A549 (cell line): Measurements from ENCODE around the gene PRUNE2. TPM values are rescaled to one million over a fixed set of nuclear protein-coding genes. Genes with fewer than 3 reads are reported as not detected.

Source experiments
- ATAC-seq, 2 experiments: fragments of 200-7000 bp in 1 of 2; fragments of >200 bp in 1 of 2; cut with Nextera tagmentation in 1 of 2; cut with Tn5 transposase in 1 of 2; 3 replicates each; pipeline versions ENCODE4 v1.8.0 to v1.9.1; 2018 to 2020; ENCODE audit warnings: mild to moderate bottlenecking in 1 of 2, moderate library complexity in 1 of 2
- CTCF ChIA-PET: fragments of 300-600 bp; sonication (Branson Sonifier 250); formaldehyde crosslinking; extraction: SDS; loops from one replicate; lab custom pipeline; 2021; ENCODE audit warnings: antibody characterized with exemption, inconsistent platforms; lab: Yijun Ruan, JAX
- POLR2A ChIA-PET: fragments of 350-600 bp; formaldehyde crosslinking; extraction: SDS; loops from one replicate; lab custom pipeline; 2021; ENCODE audit warnings: antibody characterized with exemption, inconsistent platforms; lab: Yijun Ruan, JAX
- DNase-seq, 2 experiments: peaks; one replicate each; pipeline versions ENCODE4 v3.0.0 to v3.0.0-alpha.2; 2011 to 2016; ENCODE audit warnings: low read depth in 1 of 2, low spot score in 1 of 2
- FAIRE-seq: peaks from 2 replicates; lab custom pipeline; 2011; peaks lifted over from hg19 to GRCh38; lab: Jason Lieb, UNC
- H3K27ac ChIP-seq, 2 experiments: fragments of >200 bp; sonication (Bioruptor Twin); formaldehyde crosslinking; 3 replicates each; pipeline ENCODE4 v1.5.1; 2016 to 2017
- H3K4me1 ChIP-seq: fragments of >200 bp; sonication (Bioruptor Twin); formaldehyde crosslinking; 3 replicates; pipeline ENCODE4 v1.6.1; 2016
- H3K4me2 ChIP-seq: fragments of >200 bp; sonication (Bioruptor Twin); formaldehyde crosslinking; 3 replicates; pipeline ENCODE4 v1.6.1; 2016
- H3K4me3 ChIP-seq: fragments of >200 bp; sonication (Bioruptor Twin); formaldehyde crosslinking; 3 replicates; pipeline ENCODE4 v1.5.1; 2016
- H3K9me3 ChIP-seq: fragments of >200 bp; sonication (Bioruptor Twin); formaldehyde crosslinking; 3 replicates; pipeline ENCODE4 v1.6.1; 2016
- CBX2 ChIP-seq: fragments of 200-600 bp; sonication (generic); IDR thresholded peaks from 2 replicates; pipeline ENCODE4 v1.6.1; 2016; ENCODE audit warnings: low read depth, mild to moderate bottlenecking, borderline replicate concordance
- CBX8 ChIP-seq: fragments of 200-600 bp; sonication (generic); IDR thresholded peaks from 2 replicates; pipeline ENCODE4 v1.6.1; 2016
- CEBPB ChIP-seq, 2 experiments: fragments of >200 bp in 1 of 2; sonication (Bioruptor Twin) in 1 of 2; formaldehyde crosslinking in 1 of 2; IDR thresholded peaks; 2 replicates each; pipeline ENCODE4 v1.6.1; 2012 to 2016
- CHD4 ChIP-seq: fragments of 200-600 bp; sonication (generic); IDR thresholded peaks from 2 replicates; pipeline ENCODE4 v1.6.1; 2016; ENCODE audit warnings: antibody characterized with exemption, mild to moderate bottlenecking, borderline replicate concordance
- CTCF ChIP-seq: fragments of >200 bp; sonication (Bioruptor Twin); formaldehyde crosslinking; IDR thresholded peaks from 3 replicates; pipeline ENCODE4 v1.5.1; 2016
- ESRRA ChIP-seq: fragments of 150-350 bp; IDR thresholded peaks from 2 replicates; pipeline ENCODE4 v1.6.1; 2014; ENCODE audit warnings: mild to moderate bottlenecking, low read length, borderline replicate concordance
- FOSB ChIP-seq: fragments of 250-450 bp; sonication (Bioruptor Pico); IDR thresholded peaks from 2 replicates; pipeline ENCODE4 v1.5.0; 2020; ENCODE audit warnings: mild to moderate bottlenecking, moderate library complexity
- HEYL ChIP-seq: fragments of 250-450 bp; sonication (Bioruptor Pico); IDR thresholded peaks from 2 replicates; pipeline ENCODE4 v1.8.0; 2021; ENCODE audit warnings: mild to moderate bottlenecking, moderate library complexity
- KDM1A ChIP-seq: fragments of 200-600 bp; sonication (generic); IDR thresholded peaks from 2 replicates; pipeline ENCODE4 v1.6.1; 2016; ENCODE audit warnings: low read depth, mild to moderate bottlenecking
- KDM5A ChIP-seq: fragments of 200-600 bp; sonication (generic); IDR thresholded peaks from 2 replicates; pipeline ENCODE4 v1.6.1; 2016; ENCODE audit warnings: antibody characterized with exemption, mild to moderate bottlenecking
- PHF8 ChIP-seq: fragments of 200-600 bp; sonication (generic); IDR thresholded peaks from 2 replicates; pipeline ENCODE4 v1.6.1; 2016; ENCODE audit warnings: low read depth, mild to moderate bottlenecking, antibody characterized with exemption, moderate library complexity, borderline replicate concordance
- POLR2A ChIP-seq: IDR thresholded peaks from 2 replicates; pipeline ENCODE4 v1.6.1; 2012; ENCODE audit warnings: mild to moderate bottlenecking, low read length
- RCOR1 ChIP-seq: fragments of 150-350 bp; IDR thresholded peaks from 2 replicates; pipeline ENCODE4 v1.6.1; 2014; ENCODE audit warnings: antibody characterized with exemption, low read length, low read depth
- SMC3 ChIP-seq: fragments of >200 bp; sonication (Bioruptor Twin); formaldehyde crosslinking; IDR thresholded peaks from 3 replicates; pipeline ENCODE4 v1.6.1; 2018; ENCODE audit warnings: inconsistent platforms
- SREBF2 ChIP-seq: fragments of 450-650 bp; IDR thresholded peaks from 2 replicates; pipeline ENCODE4 v1.6.1; 2014; ENCODE audit warnings: mild to moderate bottlenecking, moderate library complexity
- TP53 ChIP-seq: fragments of 250-450 bp; sonication (Bioruptor Pico); IDR thresholded peaks from 2 replicates; pipeline ENCODE4 v1.5.0; 2021; ENCODE audit warnings: mild to moderate bottlenecking, moderate library complexity
- ZNF302 ChIP-seq: fragments of 250-450 bp; sonication (Bioruptor Pico); IDR thresholded peaks from 2 replicates; pipeline ENCODE4 v1.9.0; 2021; ENCODE audit warnings: inconsistent platforms, mild to moderate bottlenecking, moderate library complexity
- ZSCAN20 ChIP-seq: fragments of 250-450 bp; sonication (Bioruptor Pico); IDR thresholded peaks from 2 replicates; pipeline ENCODE4 v1.8.0; 2022; ENCODE audit warnings: mild to moderate bottlenecking, moderate library complexity
- WGBS: methylation state at CpG from one replicate; pipeline ENCODE4 v1.1.6; 2017; ENCODE audit errors: missing lambda C conversion rate; 5-methylcytosine and 5-hydroxymethylcytosine counted together
- polyA plus RNA-seq, 4 experiments: library from polyadenylated mRNA; depleted of rRNA in 3 of 4; stranded (reverse); fragments of >200 nt; fragmentation: RNase III in 1 of 4; extraction: RNeasy Plus Mini Kit Qiagen cat#74134 plus additional on column Dnase treatment in 1 of 4; gene quantifications; 2 replicates in 3 of 4; 3 replicates in 1 of 4; pipeline ENCODE4 v1.2.3, GENCODE V29; 2011 to 2017
- TF ChIP-seq, protein P1 (sequence below): IDR thresholded peaks from 2 replicates; pipeline ENCODE4 v1.6.1; 2012
- TF ChIP-seq, protein P2 (sequence below): fragments of 250-450 bp; sonication (Bioruptor Pico); IDR thresholded peaks from 2 replicates; pipeline ENCODE4 v1.5.0; 2021; ENCODE audit warnings: mild to moderate bottlenecking, moderate library complexity, borderline replicate concordance
- TF ChIP-seq, protein P3 (sequence below): fragments of >200 bp; sonication (Bioruptor Twin); formaldehyde crosslinking; IDR thresholded peaks from 3 replicates; pipeline ENCODE4 v1.6.1; 2016
- TF ChIP-seq, protein P4 (sequence below): fragments of 450-650 bp; IDR thresholded peaks from 2 replicates; pipeline ENCODE4 v1.6.1; 2014; ENCODE audit warnings: antibody characterized with exemption
- TF ChIP-seq, protein P5 (sequence below): fragments of >200 bp; sonication (Bioruptor Twin); formaldehyde crosslinking; IDR thresholded peaks from 2 replicates; pipeline ENCODE4 v1.6.1; 2016
- TF ChIP-seq, protein P6 (sequence below): fragments of 150-350 bp; IDR thresholded peaks from 2 replicates; pipeline ENCODE4 v1.6.1; 2014; ENCODE audit warnings: low read depth, mild to moderate bottlenecking, low read length

Gene PRUNE2
- polyA plus RNA-seq, 2 of the 4 experiments (the other 2 are of a cell fraction): 0.04 TPM; not detected in 1

DNA sequence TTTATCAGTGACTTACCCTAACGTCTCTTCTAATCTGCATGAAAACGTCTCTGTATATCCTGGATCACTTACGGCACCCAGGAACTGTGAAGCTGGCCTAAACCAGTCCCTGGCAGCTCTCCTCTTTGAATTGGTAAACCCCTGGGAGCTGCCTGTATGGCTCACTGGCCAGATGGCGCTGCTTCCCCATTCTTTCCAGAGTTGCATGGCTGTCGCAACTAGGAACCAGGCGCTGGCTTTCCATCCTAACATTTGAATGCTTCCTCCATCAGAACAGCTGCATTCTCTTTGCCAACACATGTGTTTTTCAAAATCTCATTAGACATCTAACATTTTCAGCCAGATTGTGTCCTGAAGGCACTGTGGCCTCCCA, 149.7 kb downstream of the PRUNE2 start (continued):
- TF ChIP-seq, protein P1, sequence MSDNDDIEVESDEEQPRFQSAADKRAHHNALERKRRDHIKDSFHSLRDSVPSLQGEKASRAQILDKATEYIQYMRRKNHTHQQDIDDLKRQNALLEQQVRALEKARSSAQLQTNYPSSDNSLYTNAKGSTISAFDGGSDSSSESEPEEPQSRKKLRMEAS: no peak
- TF ChIP-seq, protein P2, sequence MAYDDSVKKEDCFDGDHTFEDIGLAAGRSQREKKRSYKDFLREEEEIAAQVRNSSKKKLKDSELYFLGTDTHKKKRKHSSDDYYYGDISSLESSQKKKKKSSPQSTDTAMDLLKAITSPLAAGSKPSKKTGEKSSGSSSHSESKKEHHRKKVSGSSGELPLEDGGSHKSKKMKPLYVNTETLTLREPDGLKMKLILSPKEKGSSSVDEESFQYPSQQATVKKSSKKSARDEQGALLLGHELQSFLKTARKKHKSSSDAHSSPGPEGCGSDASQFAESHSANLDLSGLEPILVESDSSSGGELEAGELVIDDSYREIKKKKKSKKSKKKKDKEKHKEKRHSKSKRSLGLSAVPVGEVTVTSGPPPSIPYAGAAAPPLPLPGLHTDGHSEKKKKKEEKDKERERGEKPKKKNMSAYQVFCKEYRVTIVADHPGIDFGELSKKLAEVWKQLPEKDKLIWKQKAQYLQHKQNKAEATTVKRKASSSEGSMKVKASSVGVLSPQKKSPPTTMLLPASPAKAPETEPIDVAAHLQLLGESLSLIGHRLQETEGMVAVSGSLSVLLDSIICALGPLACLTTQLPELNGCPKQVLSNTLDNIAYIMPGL (CRISPR knock-in tag): no peak
- TF ChIP-seq HEYL: no peak
- peak in 1 of 2 experiments; percentile 64; a peak in 2 of 4 replicates for TF ChIP-seq CEBPB (IDR thresholded peaks at IDR 0.05)
- TF ChIP-seq ZSCAN20 (CRISPR knock-in tag): no peak
- no peak for TF ChIP-seq KDM5A

DNA sequence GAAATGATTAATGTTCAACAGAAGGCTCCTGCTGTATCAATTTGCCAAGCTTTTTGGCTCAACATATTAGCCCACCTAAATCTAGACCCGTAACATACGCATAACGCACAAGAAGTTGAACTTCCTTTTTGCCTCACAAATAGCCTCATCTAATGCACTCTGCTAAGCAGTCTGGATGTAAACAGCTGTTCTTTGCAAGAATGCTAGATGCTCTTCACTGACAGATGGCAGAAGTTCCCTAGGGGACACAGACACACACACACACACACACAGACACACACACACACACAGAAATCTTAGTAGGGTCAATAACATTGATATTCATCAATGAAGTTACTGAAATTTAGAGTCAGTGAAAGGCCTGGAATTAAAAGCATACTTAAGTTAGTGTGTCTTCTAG, 154.9 kb downstream of the PRUNE2 start:
- DNase-seq (no peak), ATAC-seq (no peak), FAIRE-seq (no peak)
- no peak for TF ChIP-seq POLR2A
- no peak for TF ChIP-seq CBX2
- no peak for TF ChIP-seq PHF8
- no peak for TF ChIP-seq SMC3
- no peak for TF ChIP-seq SREBF2
- TF ChIP-seq, protein P3, sequence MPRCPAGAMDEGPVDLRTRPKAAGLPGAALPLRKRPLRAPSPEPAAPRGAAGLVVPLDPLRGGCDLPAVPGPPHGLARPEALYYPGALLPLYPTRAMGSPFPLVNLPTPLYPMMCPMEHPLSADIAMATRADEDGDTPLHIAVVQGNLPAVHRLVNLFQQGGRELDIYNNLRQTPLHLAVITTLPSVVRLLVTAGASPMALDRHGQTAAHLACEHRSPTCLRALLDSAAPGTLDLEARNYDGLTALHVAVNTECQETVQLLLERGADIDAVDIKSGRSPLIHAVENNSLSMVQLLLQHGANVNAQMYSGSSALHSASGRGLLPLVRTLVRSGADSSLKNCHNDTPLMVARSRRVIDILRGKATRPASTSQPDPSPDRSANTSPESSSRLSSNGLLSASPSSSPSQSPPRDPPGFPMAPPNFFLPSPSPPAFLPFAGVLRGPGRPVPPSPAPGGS: no peak
- no peak for TF ChIP-seq CTCF
- no peak for TF ChIP-seq KDM5A
- TF ChIP-seq, protein P4, sequence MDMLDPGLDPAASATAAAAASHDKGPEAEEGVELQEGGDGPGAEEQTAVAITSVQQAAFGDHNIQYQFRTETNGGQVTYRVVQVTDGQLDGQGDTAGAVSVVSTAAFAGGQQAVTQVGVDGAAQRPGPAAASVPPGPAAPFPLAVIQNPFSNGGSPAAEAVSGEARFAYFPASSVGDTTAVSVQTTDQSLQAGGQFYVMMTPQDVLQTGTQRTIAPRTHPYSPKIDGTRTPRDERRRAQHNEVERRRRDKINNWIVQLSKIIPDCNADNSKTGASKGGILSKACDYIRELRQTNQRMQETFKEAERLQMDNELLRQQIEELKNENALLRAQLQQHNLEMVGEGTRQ: no peak
- TF ChIP-seq, protein P2 (CRISPR knock-in tag): no peak
- no peak for TF ChIP-seq RCOR1
- no peak for TF ChIP-seq KDM1A
- TF ChIP-seq FOSB (CRISPR knock-in tag): no peak
- ChIA-PET CTCF (interaction anchor here (0.5 kb wide), 1 partner anchor 85 kb away, joined by 3 read pairs; no protein-coding TSS in a partner anchor), POLR2A (no interaction called here)
- peaks cover under 1% of the 10 kb centered on the region; the same call in 2 of the 3 replicates for H3K9me3 ChIP-seq
- H3K4me2 ChIP-seq: no peak overlapping the region
- no peak overlapping the region for H3K4me3 ChIP-seq
- no peaks in the 10 kb centered on the region for H3K4me1 ChIP-seq
- WGBS: 82% methylated on average over 3 of the region's 3 CpGs
- no peak overlapping the region for H3K27ac ChIP-seq

- Histone ChIP-seq H3K4me1 (no peaks in the 10 kb centered on the region), H3K4me2 (no peak overlapping the region), H3K9me3 (peaks cover 14% of the 10 kb centered on the region; the same call in 2 of the 3 replicates), H3K4me3 (no peak overlapping the region), H3K27ac (no peak overlapping the region)
- no peak for FAIRE-seq
- ChIA-PET CTCF (no interaction called here), POLR2A (no interaction called here)
- ATAC-seq: no peak
- DNase-seq: no peak
- WGBS: 5% methylated on average over 3 of the region's 3 CpGs
- TF ChIP-seq ESRRA (no peak), ZNF302 (CRISPR knock-in tag) (no peak), CBX2 (no peak), TP53 (CRISPR knock-in tag) (no peak), CTCF (no peak), RCOR1 (no peak), CBX8 (no peak), CHD4 (no peak)
- TF ChIP-seq, protein P5, sequence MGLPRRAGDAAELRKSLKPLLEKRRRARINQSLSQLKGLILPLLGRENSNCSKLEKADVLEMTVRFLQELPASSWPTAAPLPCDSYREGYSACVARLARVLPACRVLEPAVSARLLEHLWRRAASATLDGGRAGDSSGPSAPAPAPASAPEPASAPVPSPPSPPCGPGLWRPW: no peak
- TF ChIP-seq, protein P6, sequence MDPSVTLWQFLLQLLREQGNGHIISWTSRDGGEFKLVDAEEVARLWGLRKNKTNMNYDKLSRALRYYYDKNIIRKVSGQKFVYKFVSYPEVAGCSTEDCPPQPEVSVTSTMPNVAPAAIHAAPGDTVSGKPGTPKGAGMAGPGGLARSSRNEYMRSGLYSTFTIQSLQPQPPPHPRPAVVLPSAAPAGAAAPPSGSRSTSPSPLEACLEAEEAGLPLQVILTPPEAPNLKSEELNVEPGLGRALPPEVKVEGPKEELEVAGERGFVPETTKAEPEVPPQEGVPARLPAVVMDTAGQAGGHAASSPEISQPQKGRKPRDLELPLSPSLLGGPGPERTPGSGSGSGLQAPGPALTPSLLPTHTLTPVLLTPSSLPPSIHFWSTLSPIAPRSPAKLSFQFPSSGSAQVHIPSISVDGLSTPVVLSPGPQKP: no peak
Measured at GRCh38 chr9:76744336-76744735, 161.6 kb downstream of the PRUNE2 start.
